H9 (cell line): Measurements from ENCODE around the gene PPP1CA. TPM values are rescaled to one million over a fixed set of nuclear protein-coding genes. Genes with fewer than 3 reads are reported as not detected.

Experiments used
- DNase-seq: peaks from one replicate; pipeline ENCODE4 v3.0.0-alpha.2; 2017
- H2AFZ ChIP-seq: one replicate; pipeline ENCODE4 v1.6.1; 2013; ENCODE audit warnings: mild to moderate bottlenecking, low read length, control low read depth, moderate library complexity
- H2AK5ac ChIP-seq: 2 replicates; pipeline ENCODE4 v1.6.1; 2013; ENCODE audit warnings: low read length, control low read depth, mixed read lengths; ENCODE audit not compliant: insufficient read length
- H2BK120ac ChIP-seq: one replicate; pipeline ENCODE4 v1.6.1; 2013; ENCODE audit warnings: low read depth, mild to moderate bottlenecking, low read length, control low read depth, inconsistent platforms; ENCODE audit not compliant: poor library complexity, severe bottlenecking
- H2BK12ac ChIP-seq: 2 replicates; pipeline ENCODE4 v1.6.1; 2013; ENCODE audit warnings: low read length, control low read depth, mixed read lengths, low read depth; ENCODE audit not compliant: insufficient read length
- H2BK15ac ChIP-seq: 2 replicates; pipeline ENCODE4 v1.6.1; 2013; ENCODE audit warnings: low read depth, low read length, control low read depth
- H2BK20ac ChIP-seq: one replicate; pipeline ENCODE4 v1.6.1; 2013; ENCODE audit warnings: low read depth, mild to moderate bottlenecking, low read length, control low read depth, inconsistent platforms; ENCODE audit not compliant: poor library complexity, severe bottlenecking
- H2BK5ac ChIP-seq: 2 replicates; pipeline ENCODE4 v1.6.1; 2013; ENCODE audit warnings: low read length, control low read depth, mixed read lengths; ENCODE audit not compliant: insufficient read length
- H3K14ac ChIP-seq: 2 replicates; pipeline ENCODE4 v1.6.1; 2013; ENCODE audit warnings: low read length, control low read depth; ENCODE audit not compliant: insufficient read depth
- H3K18ac ChIP-seq: 2 replicates; pipeline ENCODE4 v1.6.1; 2013; ENCODE audit warnings: low read depth, mild to moderate bottlenecking, mixed read lengths, low read length, control low read depth; ENCODE audit not compliant: insufficient read length
- H3K23ac ChIP-seq: 2 replicates; pipeline ENCODE4 v1.6.1; 2013; ENCODE audit warnings: low read length, control low read depth, mixed read lengths, low read depth; ENCODE audit not compliant: insufficient read length
- H3K23me2 ChIP-seq: 2 replicates; pipeline ENCODE4 v1.6.1; 2013; ENCODE audit warnings: low read depth, mild to moderate bottlenecking, mixed read lengths, low read length, control low read depth; ENCODE audit not compliant: insufficient read length, poor library complexity, severe bottlenecking
- H3K27ac ChIP-seq: 2 replicates; pipeline ENCODE4 v1.5.1; 2013; ENCODE audit warnings: low read length, control low read depth, mixed read lengths, low read depth; ENCODE audit not compliant: insufficient read length
- H3K27me3 ChIP-seq: 2 replicates; pipeline ENCODE4 v1.6.1; 2013; ENCODE audit warnings: low read length, control low read depth, inconsistent platforms; ENCODE audit not compliant: insufficient read depth
- H3K4ac ChIP-seq: 2 replicates; pipeline ENCODE4 v1.6.1; 2013; ENCODE audit warnings: low read depth, mild to moderate bottlenecking, control low read depth, inconsistent platforms, low read length, moderate library complexity
- H3K4me1 ChIP-seq: 2 replicates; pipeline ENCODE4 v1.6.1; 2013; ENCODE audit warnings: low read length, control low read depth, inconsistent platforms; ENCODE audit not compliant: insufficient read depth
- H3K4me2 ChIP-seq: 2 replicates; pipeline ENCODE4 v1.6.1; 2013; ENCODE audit warnings: low read length, control low read depth, mixed read lengths; ENCODE audit not compliant: insufficient read length, insufficient read depth
- H3K56ac ChIP-seq: 2 replicates; pipeline ENCODE4 v1.6.1; 2013; ENCODE audit warnings: low read depth, mild to moderate bottlenecking, mixed read lengths, low read length, control low read depth; ENCODE audit not compliant: insufficient read length
- H3K79me1 ChIP-seq: 2 replicates; pipeline ENCODE4 v1.6.1; 2013; ENCODE audit warnings: low read depth, mild to moderate bottlenecking, moderate library complexity, low read length, control low read depth, inconsistent platforms; ENCODE audit not compliant: insufficient read depth, poor library complexity, severe bottlenecking
- H3K79me2 ChIP-seq: 2 replicates; pipeline ENCODE4 v1.6.1; 2013; ENCODE audit warnings: low read length, control low read depth, inconsistent platforms; ENCODE audit not compliant: insufficient read depth
- H3K9ac ChIP-seq: 2 replicates; pipeline ENCODE4 v1.6.1; 2013; ENCODE audit warnings: low read length, control low read depth, mixed read lengths; ENCODE audit not compliant: insufficient read length; ENCODE audit errors: extremely low read depth
- H3K9me3 ChIP-seq: one replicate; pipeline ENCODE4 v1.6.1; 2013; ENCODE audit warnings: low read depth, low read length, inconsistent platforms; ENCODE audit not compliant: control insufficient read depth
- H3T11ph ChIP-seq: one replicate; pipeline ENCODE4 v1.6.1; 2013; ENCODE audit warnings: mild to moderate bottlenecking, low read length, control low read depth, inconsistent platforms
- H4K20me1 ChIP-seq: one replicate; pipeline ENCODE4 v1.6.1; 2013; ENCODE audit not compliant: control insufficient read depth, insufficient read length, insufficient read depth
- H4K5ac ChIP-seq: 2 replicates; pipeline ENCODE4 v1.6.1; 2013; ENCODE audit warnings: low read depth, mild to moderate bottlenecking, mixed read lengths, low read length, control low read depth; ENCODE audit not compliant: insufficient read length
- H4K8ac ChIP-seq: replicated peaks from 2 replicates; pipeline ENCODE4 v1.6.1; 2013; ENCODE audit warnings: low read length, control low read depth, mixed read lengths, low read depth; ENCODE audit not compliant: insufficient read length
- H4K91ac ChIP-seq: 2 replicates; pipeline ENCODE4 v1.6.1; 2013; ENCODE audit warnings: low read depth, mild to moderate bottlenecking, moderate library complexity, mixed read lengths, low read length, control low read depth; ENCODE audit not compliant: insufficient read length
- H3K27ac Mint-ChIP-seq, 3 experiments: 2 replicates in 2 of 3; 3 replicates in 1 of 3; pipeline ENCODE4 v1.8.0; 2020 to 2021; ENCODE audit warnings: mixed read lengths in 3 of 3, mild to moderate bottlenecking in 1 of 3, moderate library complexity in 1 of 3
- H3K27me3 Mint-ChIP-seq: 2 replicates; pipeline ENCODE4 v1.8.0; 2021; ENCODE audit warnings: low read depth, mild to moderate bottlenecking, moderate library complexity, mixed read lengths
- H3K36me3 Mint-ChIP-seq, 3 experiments: 2 replicates in 2 of 3; 3 replicates in 1 of 3; pipeline ENCODE4 v1.8.0; 2020 to 2021; ENCODE audit warnings: low read depth in 3 of 3, mixed read lengths in 3 of 3; ENCODE audit not compliant: insufficient read depth in 1 of 3
- H3K4me1 Mint-ChIP-seq, 2 experiments: 2 replicates each; pipeline ENCODE4 v1.8.0; 2020; ENCODE audit warnings: mixed read lengths in 2 of 2
- H3K4me3 Mint-ChIP-seq, 2 experiments: 2 replicates in 1 of 2; 3 replicates in 1 of 2; pipeline ENCODE4 v1.8.0; 2020 to 2021; ENCODE audit warnings: mild to moderate bottlenecking in 2 of 2, mixed read lengths in 2 of 2, moderate library complexity in 1 of 2
- H3K9me3 Mint-ChIP-seq, 2 experiments: 2 replicates in 1 of 2; 3 replicates in 1 of 2; pipeline ENCODE4 v1.8.0; 2020; ENCODE audit warnings: mild to moderate bottlenecking in 2 of 2, mixed read lengths in 2 of 2, moderate library complexity in 1 of 2
- CTCF ChIP-seq: fragments of 200-600 bp; sonication (generic); conservative IDR thresholded peaks from 3 replicates; pipeline ENCODE4 v1.8.0; 2021; ENCODE audit warnings: antibody characterized with exemption, mild to moderate bottlenecking
- WGBS: extraction: QIAGEN DNeasy Blood & Tissue Kit; methylation state at CpG from one replicate; pipeline ENCODE4 v1.1.7; 2013; ENCODE audit warnings: missing lambda C conversion rate, low lambda C conversion rate, mixed read lengths; ENCODE audit not compliant: insufficient read length; ENCODE audit errors: extremely low coverage; 5-methylcytosine and 5-hydroxymethylcytosine counted together
- total RNA-seq: library from RNA; stranded (reverse); gene quantifications from 2 replicates; pipeline ENCODE4 v1.2.1, GENCODE V29; 2021

The PPP1CA gene
- total RNA-seq, 1 experiment from 2014 or later, result 205 TPM

GRCh38 chr11:67355023-67355793, 46.5 kb downstream of the PPP1CA start:
- H3K9me3 Mint-ChIP-seq, result no peaks in the 10 kb centered on the region
- Histone ChIP-seq H4K8ac (no peak overlapping the region), H3K4me1 (no peaks in the 10 kb centered on the region), H2BK12ac (no peak overlapping the region), H3K79me2 (no peaks in the 10 kb centered on the region), H3K56ac (no peak overlapping the region), H4K20me1 (no peaks in the 10 kb centered on the region), H2BK5ac (no peak overlapping the region), H3K4me2 (no peak overlapping the region), H2AK5ac (no peak overlapping the region), H2AFZ (no peak overlapping the region), H2BK15ac (no peak overlapping the region), H2BK120ac (no peak overlapping the region), H3K4ac (no peak overlapping the region), H3T11ph (no peak overlapping the region), H3K23ac (no peak overlapping the region), H3K14ac (no peak overlapping the region), H3K79me1 (no peaks in the 10 kb centered on the region), H3K23me2 (peaks cover 14% of the 10 kb centered on the region), H4K91ac (no peak overlapping the region), H2BK20ac (no peak overlapping the region), H3K27ac (no peak overlapping the region), H3K9me3 (no peaks in the 10 kb centered on the region), H4K5ac (no peak overlapping the region), H3K27me3 (no peaks in the 10 kb centered on the region), H3K18ac (no peak overlapping the region), H3K9ac (no peak overlapping the region)
- no CpG with 5 or more reads among the region's 11 CpGs for WGBS
- peak overlapping the region in 1 of 2 experiments; percentile 85; a peak in 2 of 5 replicates for H3K4me3 Mint-ChIP-seq
- H3K4me1 Mint-ChIP-seq, result peaks cover 37 to 47% of the 10 kb centered on the region in 2 experiments
- peak overlapping the region; percentile 31 to 88 (median 63); a peak in 4 of 7 replicates for H3K27ac Mint-ChIP-seq
- no peak for TF ChIP-seq CTCF
- H3K27me3 Mint-ChIP-seq, result peaks cover 19% of the 10 kb centered on the region
- no peaks in the 10 kb centered on the region for H3K36me3 Mint-ChIP-seq
- no peak for DNase-seq
